NCI-H1048 (cell line): Measurements from ENCODE around the gene KIAA1191.
"Not testable (repeated sequence)": the region's sequence is repeated elsewhere in the genome, so short reads cannot be mapped to it uniquely, and the experiment has no call there.

Experiments used
- DNase-seq: peaks from one replicate; lab custom pipeline; 2025; lab: John Stamatoyannopoulos, UW

Gene KIAA1191

GRCh38 chr5:176361437-176362232 lies at the start of gene KIAA1191:
Gene KIAA1191 (minus strand): TSS chr5:176361764. CDS start chr5:176359508, 2,256 bp downstream.
- DNase-seq = peak; percentile 86

GRCh38 chr5:176410486-176411180 lies 49.1 kb upstream of the KIAA1191 start:
- no peak for DNase-seq

- no peak for DNase-seq
Observed at GRCh38 chr5:176409765-176410164, 48.2 kb upstream of the KIAA1191 start.

GRCh38 chr5:176408590-176408989 lies 47.0 kb upstream of the KIAA1191 start:
- no peak for DNase-seq

GRCh38 chr5:176408252-176408573 lies 46.6 kb upstream of the KIAA1191 start:
- DNase-seq = not testable (repeated sequence)

GRCh38 chr5:176407456-176408251 lies 46.1 kb upstream of the KIAA1191 start:
- no peak for DNase-seq

GRCh38 chr5:176406436-176407052 lies 45.0 kb upstream of the KIAA1191 start:
- no peak for DNase-seq

- DNase-seq = no peak
Observed at GRCh38 chr5:176405656-176406435, 44.3 kb upstream of the KIAA1191 start.

- DNase-seq = no peak
Observed at GRCh38 chr5:176401281-176402205, 40.0 kb upstream of the KIAA1191 start.

GRCh38 chr5:176400382-176401156 lies 39.0 kb upstream of the KIAA1191 start:
- DNase-seq = no peak

- no peak for DNase-seq
Observed at GRCh38 chr5:176397736-176398420, 36.3 kb upstream of the KIAA1191 start.

- no peak for DNase-seq
Observed at GRCh38 chr5:176396330-176396729, 34.8 kb upstream of the KIAA1191 start.

- no peak for DNase-seq
Observed at GRCh38 chr5:176394881-176395675, 33.5 kb upstream of the KIAA1191 start.

- no peak for DNase-seq
Observed at GRCh38 chr5:176394096-176394495, 32.5 kb upstream of the KIAA1191 start.

GRCh38 chr5:176392526-176392925 lies 31.0 kb upstream of the KIAA1191 start:
- DNase-seq = no peak

- DNase-seq = no peak
Observed at GRCh38 chr5:176391999-176392398, 30.4 kb upstream of the KIAA1191 start.

- DNase-seq = no peak
Observed at GRCh38 chr5:176391479-176391878, 29.9 kb upstream of the KIAA1191 start.
